NCI-H1436 (cell line): ENCODE measurements around the gene CEP41.
A peak's percentile ranks its signal among the peaks of the same experiment; 100 is the strongest.

ENCODE experiments used
- DNase-seq: peaks from one replicate; lab custom pipeline; 2025; lab: John Stamatoyannopoulos, UW

CEP41 gene

DNA sequence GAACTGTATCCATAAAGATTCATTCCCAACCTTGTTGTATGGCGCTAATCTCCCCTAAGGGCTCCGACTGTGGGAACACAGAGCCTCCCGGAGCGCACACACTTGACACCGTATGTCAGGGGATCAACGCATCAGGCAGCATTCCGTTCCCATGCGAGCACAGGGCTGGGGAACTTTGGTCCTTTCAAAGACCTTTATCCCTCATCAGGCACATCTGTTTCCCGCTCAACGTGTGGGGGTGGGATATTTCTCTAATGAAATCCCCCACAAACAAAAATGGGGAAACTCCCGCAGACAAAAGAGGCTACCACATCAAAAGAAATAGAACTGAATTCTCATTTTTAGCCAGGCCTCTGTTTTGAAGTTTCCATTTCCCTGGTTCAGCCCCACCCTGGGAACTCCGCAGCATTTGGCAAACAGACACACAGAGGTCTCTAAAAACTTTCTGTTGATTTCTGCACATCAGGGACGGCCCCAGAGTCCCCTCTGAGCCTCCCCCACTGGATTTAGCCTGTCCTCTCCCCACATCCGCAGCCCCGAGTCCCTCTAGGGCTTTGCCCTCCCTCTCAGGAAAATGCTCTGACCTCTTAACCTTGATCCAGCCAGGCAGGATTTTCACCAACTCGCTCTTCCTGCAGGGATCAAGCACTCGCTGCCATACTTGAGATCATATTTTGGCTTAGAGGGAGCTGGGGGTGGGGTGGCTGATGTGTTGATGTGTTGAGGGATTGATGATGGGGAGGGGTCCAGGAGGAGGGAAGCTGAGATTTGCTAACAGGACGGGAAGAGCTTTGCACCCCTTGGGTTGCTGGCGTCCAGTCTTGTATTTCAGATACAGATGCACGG is 89.6 kb downstream of the CEP41 start:
- DNase-seq = no peak

GRCh38 chr7:130349911-130350782 is 90.7 kb downstream of the CEP41 start:
- DNase-seq = peak; percentile 36

DNA sequence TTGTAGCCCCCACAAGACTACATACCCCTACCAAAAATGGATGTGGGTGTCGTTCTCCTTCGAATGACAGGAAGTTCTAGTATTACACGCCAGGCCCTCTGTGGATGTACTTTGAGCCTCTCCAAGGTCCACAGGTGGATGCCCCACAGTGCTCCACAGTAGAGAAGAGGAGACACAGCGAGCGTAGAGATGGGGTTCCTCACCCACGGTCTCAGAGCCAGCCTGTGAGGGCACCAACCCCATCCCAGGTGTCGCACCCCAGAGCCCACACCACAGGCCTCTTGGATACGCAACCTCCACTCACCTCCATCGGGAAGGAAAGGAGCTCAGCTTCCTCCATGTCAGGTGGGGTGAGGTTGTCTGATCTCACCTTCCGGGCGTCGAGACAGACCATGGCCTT is 93.9 kb downstream of the CEP41 start:
- DNase-seq = no peak

- DNase-seq = no peak
Observed at GRCh38 chr7:130346177-130346905, 94.5 kb downstream of the CEP41 start.

DNA sequence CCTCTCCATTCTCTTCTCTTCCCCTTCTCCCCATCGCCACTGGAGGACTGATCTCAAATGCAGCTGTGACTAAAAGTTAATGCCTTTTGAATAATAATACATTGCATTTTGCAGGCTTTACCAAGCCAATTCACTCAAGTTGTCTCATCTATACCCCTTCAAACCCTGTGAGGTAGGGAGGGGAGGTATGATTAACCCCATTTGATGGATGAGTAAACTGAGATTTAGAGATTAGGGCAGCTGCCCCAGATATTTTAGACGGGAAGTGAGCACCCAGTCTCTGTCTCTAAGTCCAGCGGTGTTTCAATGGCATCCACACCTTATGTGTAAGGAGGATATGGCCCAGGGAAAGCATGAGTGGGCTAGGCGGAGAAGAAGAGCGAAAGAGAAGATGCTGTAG is 95.1 kb downstream of the CEP41 start:
- DNase-seq = no peak

DNA sequence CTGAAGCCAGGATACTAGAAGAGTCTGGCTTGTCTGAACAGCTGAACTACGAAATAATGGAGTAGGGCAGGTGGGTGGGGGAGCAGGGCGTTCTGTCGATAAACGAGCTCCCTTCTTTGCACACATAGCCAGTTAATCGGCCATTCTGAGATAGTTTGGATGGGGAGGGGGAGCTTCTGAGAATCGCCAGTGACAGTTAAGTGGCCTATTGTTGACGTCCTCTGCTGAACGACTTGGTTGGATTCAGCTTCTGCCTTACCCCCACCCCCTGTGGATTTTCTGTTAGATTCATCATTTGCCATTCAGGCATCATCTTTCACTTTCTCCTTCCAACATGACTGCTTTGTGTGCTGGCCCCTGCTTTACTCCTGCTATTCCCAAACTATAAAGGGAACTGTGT is 95.7 kb downstream of the CEP41 start:
- peak; percentile 36 for DNase-seq

DNA sequence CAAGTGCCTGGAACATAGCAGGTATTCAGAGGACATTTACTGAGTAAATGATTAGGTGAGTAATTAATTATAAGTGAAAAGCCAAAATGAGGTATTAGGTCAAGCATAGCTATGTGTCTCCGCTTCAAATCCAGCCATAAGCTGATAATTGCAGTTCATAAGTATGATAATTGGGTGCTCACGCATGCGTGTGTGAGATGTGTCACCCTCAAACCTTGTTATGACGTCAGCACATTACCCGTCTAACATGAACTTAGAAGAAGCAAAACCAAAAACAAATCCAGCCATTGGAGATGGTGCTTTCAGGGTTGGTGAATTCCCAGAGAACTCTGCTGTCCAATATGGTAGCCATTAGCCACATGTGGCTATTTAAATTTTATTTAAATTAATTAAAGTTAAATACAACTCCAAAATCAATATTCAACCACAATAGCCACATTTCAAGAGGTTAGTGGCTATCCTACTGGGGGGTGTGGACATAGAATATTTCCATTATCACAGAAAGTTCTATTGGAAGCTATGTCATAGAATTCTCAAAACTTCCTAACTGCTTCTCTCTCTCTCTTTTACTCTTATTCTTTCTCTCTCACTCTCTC is 96.4 kb downstream of the CEP41 start, which contains the start of gene CPA5:
CPA5 (plus strand) TSS at position 546 of the 596 bp plus-strand sequence. CDS start 1,670 bp downstream, outside the sequence.
- DNase-seq = no peak
